ENCODE measurements around the gene MAP2K6. TPM values are rescaled to one million over a fixed set of nuclear protein-coding genes. Genes with fewer than 3 reads are reported as not detected.

The MAP2K6 gene
- total RNA-seq, 1 donor from 2014 or later, result 2.9 TPM

GRCh38 chr17:69424287-69425041, 10.0 kb downstream of the MAP2K6 start:
- ATAC-seq (no peak), DNase-seq (no peak)
- intact Hi-C loops (cut with micrococcal nuclease), result no loop called here

- intact Hi-C loops (cut with micrococcal nuclease), result no loop called here
- ATAC-seq (no peak), DNase-seq (no peak)
Observed at GRCh38 chr17:69425978-69426377, 11.5 kb downstream of the MAP2K6 start.

- ATAC-seq (no peak), DNase-seq (no peak)
- intact Hi-C loops (cut with micrococcal nuclease), result no loop called here
Observed at GRCh38 chr17:69427486-69428197, 13.1 kb downstream of the MAP2K6 start.

GRCh38 chr17:69428252-69428980, 13.9 kb downstream of the MAP2K6 start:
- intact Hi-C loops (cut with micrococcal nuclease), result no loop called here
- DNase-seq, result no peak
- ATAC-seq, result peak; percentile 25

GRCh38 chr17:69430488-69430887, 16.0 kb downstream of the MAP2K6 start:
- DNase-seq, result no peak
- intact Hi-C loops (cut with micrococcal nuclease), result no loop called here
- no peak for ATAC-seq

- no peak for ATAC-seq
- no peak for DNase-seq
- intact Hi-C loops (cut with micrococcal nuclease), result no loop called here
Observed at GRCh38 chr17:69431835-69432234, 17.3 kb downstream of the MAP2K6 start.

DNA sequence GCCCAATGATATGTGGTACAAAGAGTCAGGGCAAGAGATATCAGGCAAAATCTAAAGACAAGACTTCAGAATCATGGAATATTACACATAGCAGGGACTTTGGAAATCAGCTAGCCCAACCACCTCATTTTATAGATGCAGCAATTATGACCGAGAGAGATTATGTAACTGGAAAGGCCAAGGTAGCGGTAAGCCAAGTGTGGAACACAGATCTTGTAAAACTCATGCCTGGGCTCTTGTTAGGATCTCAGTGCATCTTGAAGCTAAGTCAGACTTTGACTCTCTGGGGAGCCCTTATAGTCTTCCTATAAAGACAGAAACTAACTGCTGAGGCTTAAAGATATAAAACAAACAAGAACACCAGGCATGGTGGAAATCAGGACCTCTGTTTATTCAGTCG, 18.6 kb downstream of the MAP2K6 start:
- ATAC-seq (no peak), DNase-seq (no peak)
- intact Hi-C loops (cut with micrococcal nuclease), result no loop called here

- ATAC-seq (peak; percentile 92), DNase-seq (no peak)
Observed at GRCh38 chr17:69434164-69434579, 19.7 kb downstream of the MAP2K6 start.

DNA sequence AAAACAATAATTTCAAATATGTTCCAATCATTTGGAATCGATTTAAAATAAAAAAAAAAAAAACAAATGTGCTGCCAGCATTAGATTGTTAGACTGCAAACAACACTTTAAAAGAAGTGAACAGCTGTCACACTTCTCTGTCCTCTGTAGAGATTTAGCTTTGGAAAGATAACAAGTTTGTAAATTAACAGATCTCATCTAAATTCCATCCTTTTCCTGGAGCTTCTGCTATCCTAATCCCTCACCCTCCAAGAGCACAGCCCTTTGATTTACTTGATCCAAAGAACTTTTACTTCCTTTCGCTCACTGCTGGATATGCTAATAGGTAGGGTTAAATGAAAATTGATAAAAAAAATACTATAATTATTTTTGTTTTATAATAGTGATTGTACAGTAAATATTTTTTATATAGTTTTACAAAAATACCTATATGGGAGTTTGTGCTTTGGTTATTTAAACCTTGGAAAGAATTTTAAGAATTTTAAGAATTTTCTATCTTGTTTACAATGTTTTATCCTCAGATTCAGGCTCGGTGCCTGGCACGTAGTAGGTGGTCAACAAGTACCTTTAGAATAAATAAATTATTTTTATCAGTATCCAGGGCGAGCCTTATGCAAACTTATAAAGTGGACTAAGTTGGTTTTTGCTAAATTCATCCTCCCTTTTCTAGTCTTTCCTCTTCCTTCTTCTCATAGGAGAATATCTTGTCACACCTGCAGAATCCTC, 21.6 kb downstream of the MAP2K6 start:
- intact Hi-C loops (cut with micrococcal nuclease), result no loop called here
- no peak for DNase-seq
- no peak for ATAC-seq

More at GRCh38 chr17:69434164-69434579, 19.7 kb downstream of the MAP2K6 start:
- intact Hi-C loops (cut with micrococcal nuclease), result no loop called here

DNA sequence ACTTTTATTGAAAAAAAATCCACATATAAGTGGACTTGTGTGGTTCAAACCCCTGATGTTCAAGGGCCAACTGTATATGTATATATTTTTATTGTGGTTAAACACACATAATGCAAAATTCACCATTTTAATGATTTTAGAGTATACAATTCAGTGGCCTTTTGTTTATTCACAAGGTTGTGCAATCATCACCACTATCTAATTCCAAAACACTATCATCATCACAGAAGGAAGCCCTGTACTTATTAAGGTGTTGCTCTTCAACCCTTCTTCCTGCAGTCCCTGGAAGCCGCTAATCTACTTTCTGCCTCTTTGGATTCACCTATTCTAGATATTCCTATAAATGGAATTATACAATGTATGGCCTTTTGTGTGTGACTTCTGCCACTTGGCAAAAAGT, 23.0 kb downstream of the MAP2K6 start:
- DNase-seq (no peak), ATAC-seq (no peak)
- intact Hi-C loops (cut with micrococcal nuclease), result no loop called here

DNA sequence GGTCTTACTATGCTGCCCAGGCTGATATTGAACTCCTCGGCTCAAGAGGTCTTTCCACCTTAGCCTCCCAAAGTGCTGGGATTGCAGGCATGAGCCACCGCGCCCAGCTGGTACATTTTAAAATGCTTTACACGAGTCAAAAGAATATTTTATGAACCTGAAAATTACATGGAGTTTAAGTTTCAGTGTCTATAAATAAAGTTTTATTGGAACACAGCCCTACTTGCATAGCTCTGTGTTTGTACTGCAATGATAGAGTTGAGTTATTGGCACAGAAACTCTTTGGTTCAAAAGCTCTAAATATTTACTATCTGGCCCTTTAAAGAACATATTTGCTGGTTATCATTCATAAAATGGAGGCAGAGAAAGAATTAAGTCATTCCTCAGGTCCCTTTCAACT, 24.3 kb downstream of the MAP2K6 start:
- intact Hi-C loops (cut with micrococcal nuclease), result no loop called here
- no peak for ATAC-seq

DNA sequence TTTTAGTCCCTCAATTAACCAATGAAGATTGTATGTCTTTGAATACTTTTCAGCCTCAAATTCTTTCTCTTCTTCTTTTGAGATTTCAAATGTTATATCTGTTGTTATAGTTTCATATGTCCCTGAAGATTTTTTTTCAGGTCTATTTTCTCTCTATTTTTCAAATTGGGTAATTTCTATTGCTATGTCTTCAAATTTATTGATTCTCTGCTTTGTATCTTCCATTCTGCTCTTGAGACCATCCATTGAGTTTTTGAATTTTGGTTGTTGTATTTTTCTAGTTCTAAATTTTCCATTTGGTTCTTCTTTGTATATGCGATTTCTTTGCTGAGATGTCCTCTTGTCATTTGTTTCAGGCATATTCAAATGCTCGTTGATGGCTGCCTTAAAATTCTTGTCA, 26.7 kb downstream of the MAP2K6 start:
- DNase-seq (no peak), ATAC-seq (no peak)
- intact Hi-C loops (cut with micrococcal nuclease), result no loop called here

More for the DNA sequence above, 24.3 kb downstream of the MAP2K6 start:
- no peak for DNase-seq

DNA sequence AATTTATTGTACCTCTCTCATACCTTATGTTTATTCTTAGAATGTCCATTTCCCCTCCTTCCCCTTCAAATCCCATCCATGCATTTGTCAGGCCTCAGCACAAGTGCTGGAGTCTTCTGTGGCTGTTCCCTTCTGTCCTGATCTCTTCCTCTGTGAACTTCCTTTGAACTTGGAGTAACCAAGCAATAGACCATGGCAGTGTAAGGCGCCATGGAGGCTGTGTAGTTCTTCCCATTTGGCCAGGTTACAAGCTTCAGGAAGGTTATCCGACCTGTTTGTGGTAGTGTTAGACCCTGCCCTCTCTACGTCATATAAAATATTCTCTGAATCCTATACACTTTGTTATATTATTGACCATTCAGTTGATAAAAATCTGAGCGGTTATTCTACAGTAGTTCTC, 28.6 kb downstream of the MAP2K6 start:
- intact Hi-C loops (cut with micrococcal nuclease), result no loop called here
- DNase-seq, result no peak
- ATAC-seq, result no peak

GRCh38 chr17:69444023-69444422, 29.5 kb downstream of the MAP2K6 start:
- ATAC-seq, result no peak
- DNase-seq, result no peak
- intact Hi-C loops (cut with micrococcal nuclease), result no loop called here

GRCh38 chr17:69445132-69445531, 30.6 kb downstream of the MAP2K6 start:
- intact Hi-C loops (cut with micrococcal nuclease), result no loop called here
- no peak for DNase-seq
- ATAC-seq, result no peak

GRCh38 chr17:69447726-69448125, 33.2 kb downstream of the MAP2K6 start:
- peak; percentile 65 for DNase-seq
- intact Hi-C loops (cut with micrococcal nuclease), result no loop called here
- peak; percentile 96 for ATAC-seq

GRCh38 chr17:69448431-69449102, 34.1 kb downstream of the MAP2K6 start:
- ATAC-seq (peak; percentile 80), DNase-seq (peak; percentile 68)
- intact Hi-C loops (cut with micrococcal nuclease), result no loop called here

- intact Hi-C loops (cut with micrococcal nuclease), result no loop called here
- no peak for DNase-seq
- ATAC-seq, result no peak
Observed at GRCh38 chr17:69450131-69450530, 35.6 kb downstream of the MAP2K6 start.

- no peak for DNase-seq
- intact Hi-C loops (cut with micrococcal nuclease), result no loop called here
Observed at GRCh38 chr17:69450918-69451317, 36.4 kb downstream of the MAP2K6 start.

More at GRCh38 chr17:69450918-69451317, 36.4 kb downstream of the MAP2K6 start:
- no peak for ATAC-seq
